Coronary artery (tissue), 2 donors: ENCODE measurements around the gene CORO2B.
A peak's percentile ranks its signal among the peaks of the same experiment; 100 is the strongest.

Experiments
- DNase-seq: peaks from one replicate; pipeline ENCODE4 v3.0.0-alpha.2; 2017; ENCODE audit warnings: low spot score
- H3K27ac ChIP-seq, 2 donors: fragments of 200-600 bp; sonication (generic); one replicate each; pipeline ENCODE4 v1.5.1; 2016 to 2019
- H3K4me3 ChIP-seq: fragments of 200-600 bp; sonication (generic); 2 replicates; pipeline ENCODE4 v1.5.1; 2016; ENCODE audit warnings: mild to moderate bottlenecking, moderate library complexity
- CTCF ChIP-seq: fragments of 200-600 bp; sonication (generic); IDR thresholded peaks from one replicate; pipeline ENCODE4 v1.5.1; 2019; ENCODE audit warnings: antibody characterized with exemption

CORO2B gene

DNA sequence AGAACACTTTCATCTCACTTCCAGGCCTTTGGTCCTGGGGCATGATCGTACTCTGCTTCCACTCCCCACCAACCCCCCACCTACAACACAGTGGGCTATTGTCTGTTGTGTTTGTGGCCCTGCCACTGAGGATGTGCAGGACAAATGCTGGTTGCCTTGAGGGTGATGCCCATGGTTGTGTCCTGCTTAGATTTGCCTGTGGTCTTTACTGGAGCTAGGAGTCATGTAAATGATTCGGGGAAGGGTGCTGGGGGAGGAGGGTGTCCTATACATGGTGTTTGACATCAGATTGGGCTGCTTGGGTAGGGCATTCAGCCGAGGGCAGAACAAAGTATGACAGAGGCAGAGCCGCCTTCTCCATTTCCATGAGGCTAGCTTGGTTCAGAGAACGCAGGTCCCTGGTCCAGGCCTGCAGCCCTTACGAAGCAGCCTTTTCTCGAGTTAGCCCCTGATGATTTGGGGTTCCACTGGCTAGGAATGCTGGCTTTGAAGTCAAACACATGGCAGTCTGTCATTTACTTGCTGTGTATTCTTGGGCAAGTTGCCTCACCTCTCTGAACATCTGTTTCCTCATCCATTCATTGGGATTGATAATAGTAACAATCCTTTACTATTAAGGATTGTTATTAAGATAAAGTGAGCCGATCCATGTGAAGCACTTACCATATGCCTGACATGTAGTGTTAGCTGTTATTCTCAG lies 6.9 kb downstream of the CORO2B start:
- Histone ChIP-seq H3K27ac (peak overlapping the region in 1 of 2 donors; percentile 57), H3K4me3 (no peak overlapping the region)
- TF ChIP-seq CTCF, result no peak
- no peak for DNase-seq

GRCh38 chr15:68586274-68586961 lies 7.6 kb downstream of the CORO2B start:
- H3K4me3 ChIP-seq, result no peak overlapping the region
- no peak for TF ChIP-seq CTCF
- H3K27ac ChIP-seq, result peak overlapping the region; percentile 51 to 57
- DNase-seq, result no peak

- Histone ChIP-seq H3K27ac (peak overlapping the region in 1 of 2 donors; percentile 50), H3K4me3 (no peak overlapping the region)
- TF ChIP-seq CTCF, result no peak
- no peak for DNase-seq
These were observed 9.1 kb downstream of the CORO2B start for GRCh38 chr15:68587769-68588385.

DNA sequence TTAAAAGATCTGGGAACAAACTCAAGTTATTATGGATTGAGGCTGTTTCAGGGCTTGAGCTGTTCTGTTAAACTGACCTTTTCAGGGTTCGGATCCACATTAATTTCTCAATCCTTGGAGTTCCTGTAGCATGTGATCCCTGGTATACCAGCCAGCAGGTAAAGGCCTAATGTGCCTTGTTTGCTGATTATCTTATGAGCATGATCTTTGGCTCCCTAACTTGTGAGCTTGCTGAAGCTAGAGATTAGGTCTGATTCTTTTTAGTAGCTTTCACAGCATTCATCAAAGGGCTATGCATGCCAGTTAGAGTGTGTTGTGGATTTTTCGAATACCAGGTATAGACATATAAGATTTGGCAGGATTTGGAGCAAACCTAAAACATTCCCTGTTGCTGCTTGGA lies 10.3 kb downstream of the CORO2B start:
- DNase-seq, result no peak
- Histone ChIP-seq H3K27ac (peak overlapping the region; percentile 29 to 80), H3K4me3 (no peak overlapping the region)
- TF ChIP-seq CTCF, result no peak

DNA sequence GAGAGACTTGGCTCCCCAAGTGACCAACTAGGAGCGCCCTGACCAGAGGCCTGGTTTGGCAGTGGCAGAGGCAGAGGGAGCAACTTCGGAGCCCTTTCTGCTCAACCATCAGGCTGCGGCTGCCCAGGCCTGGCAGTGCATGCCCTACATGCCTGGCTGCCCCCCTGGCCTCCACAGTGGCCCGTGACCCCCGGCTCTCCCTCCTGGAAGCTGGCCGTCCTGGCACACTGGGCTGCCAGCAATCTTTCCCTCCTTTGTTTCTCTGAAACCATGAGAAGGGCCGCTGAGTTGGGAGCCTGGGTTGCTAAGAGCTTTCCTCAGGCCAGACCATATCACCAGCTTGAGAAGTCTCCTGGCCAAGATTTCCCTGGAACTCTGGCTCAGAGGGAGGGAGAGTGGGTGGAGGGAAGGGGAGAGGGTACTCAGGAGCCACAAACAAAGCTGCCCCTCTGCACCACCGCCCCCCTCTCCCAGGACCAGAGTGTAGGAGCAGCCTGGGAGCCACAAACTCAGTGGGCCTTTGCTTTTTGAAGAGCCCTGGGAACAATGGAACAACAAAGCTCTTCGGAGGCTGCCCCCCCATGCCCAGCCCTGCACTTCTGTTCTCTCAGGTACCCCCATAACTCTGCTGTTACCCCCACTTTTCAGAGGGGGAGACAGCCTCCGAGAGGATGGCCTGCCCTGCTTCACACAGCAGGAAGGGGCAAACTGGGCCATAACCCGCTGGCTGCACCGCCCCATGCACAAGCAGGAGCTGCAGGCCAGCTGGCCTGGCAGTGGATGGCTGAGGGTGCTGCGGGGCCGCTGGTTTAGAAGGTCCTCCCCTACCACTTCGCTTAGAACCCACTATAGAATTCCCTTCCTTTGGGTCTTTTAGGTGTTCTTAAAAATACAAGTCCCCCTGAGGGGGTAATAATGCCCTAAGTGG lies 11.3 kb downstream of the CORO2B start:
- peak overlapping the region; percentile 29 to 80 for H3K27ac ChIP-seq
- DNase-seq, result no peak

More for the DNA sequence above, 11.3 kb downstream of the CORO2B start:
- no peak for TF ChIP-seq CTCF
- no peak overlapping the region for H3K4me3 ChIP-seq
